Thymus (tissue), 11 donors: ENCODE data around the gene LAIR2. TPM values are rescaled to one million over a fixed set of nuclear protein-coding genes. Genes with fewer than 3 reads are reported as not detected.

Experiments
- DNase-seq, 9 donors: peaks; one replicate each; pipeline ENCODE4 v3.0.0-alpha.2; 2013; ENCODE audit warnings: low spot score in 9 of 9, low read depth in 6 of 9, missing footprints in 1 of 9
- H3K27ac ChIP-seq, 2 donors: one replicate each; pipeline ENCODE4 v1.5.1; 2013; ENCODE audit warnings: control low read depth in 1 of 2, low read depth in 1 of 2, low read length in 1 of 2, mild to moderate bottlenecking in 1 of 2, moderate library complexity in 1 of 2
- H3K27me3 ChIP-seq, 2 donors: one replicate each; pipeline ENCODE4 v1.5.1; 2013; ENCODE audit warnings: low read length in 1 of 2; ENCODE audit not compliant: control insufficient read depth in 2 of 2, insufficient read depth in 1 of 2
- H3K36me3 ChIP-seq, 2 donors: one replicate each; pipeline ENCODE4 v1.5.1; 2013; ENCODE audit warnings: low read length in 1 of 2, mild to moderate bottlenecking in 1 of 2, moderate library complexity in 1 of 2; ENCODE audit not compliant: control insufficient read depth in 2 of 2, insufficient read depth in 2 of 2
- H3K4me1 ChIP-seq, 2 donors: one replicate each; pipeline ENCODE4 v1.5.1; 2013; ENCODE audit warnings: low read length in 2 of 2; ENCODE audit not compliant: control insufficient read depth in 2 of 2, insufficient read depth in 2 of 2
- H3K4me3 ChIP-seq, 2 donors: one replicate each; pipeline ENCODE4 v1.5.1; 2013; ENCODE audit warnings: low read length in 2 of 2, control low read depth in 1 of 2, mild to moderate bottlenecking in 1 of 2
- H3K9me3 ChIP-seq, 2 donors: one replicate each; pipeline ENCODE4 v1.5.1; 2013; ENCODE audit warnings: low read length in 1 of 2, mild to moderate bottlenecking in 1 of 2; ENCODE audit not compliant: control insufficient read depth in 2 of 2, insufficient read depth in 1 of 2
- WGBS: extraction: QIAGEN DNeasy Blood & Tissue Kit; methylation state at CpG from one replicate; pipeline ENCODE4 v1.1.7; 2013; 5-methylcytosine and 5-hydroxymethylcytosine counted together
- polyA plus RNA-seq: library from polyadenylated mRNA; stranded (reverse); fragments of 200-250 nt; gene quantifications from one replicate; pipeline ENCODE4 v1.2.3, GENCODE V29; 2013
- total RNA-seq: library from RNA; stranded (reverse); fragments of 120-200 nt; gene quantifications from one replicate; pipeline ENCODE4 v1.2.4, GENCODE V29; 2013
- donor health status: healthy.

The LAIR2 gene
- total and polyA plus RNA-seq, 2 donors: 3.2 to 18.5 TPM

DNA sequence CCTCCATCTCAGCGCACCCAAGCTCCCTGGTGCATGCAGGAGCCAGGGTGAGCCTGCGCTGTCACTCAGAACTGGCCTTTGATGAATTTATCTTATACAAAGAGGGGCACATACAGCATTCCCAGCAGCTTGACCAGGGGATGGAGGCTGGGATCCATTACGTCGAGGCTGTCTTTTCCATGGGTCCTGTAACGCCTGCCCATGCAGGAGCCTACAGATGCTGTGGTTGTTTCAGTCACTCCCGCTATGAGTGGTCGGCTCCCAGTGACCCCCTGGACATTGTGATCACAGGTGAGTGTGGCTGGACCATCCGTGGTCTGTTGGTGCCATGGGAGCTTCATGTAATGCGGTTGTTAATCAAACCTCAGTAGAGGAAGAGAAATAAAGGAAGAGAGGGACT lies 33.0 kb downstream of the LAIR2 start:
- H3K36me3 ChIP-seq: no peaks in the 10 kb centered on the region
- DNase-seq: no peak
- H3K9me3 ChIP-seq: no peaks in the 10 kb centered on the region
- WGBS: 91% methylated on average over 9 of the region's 9 CpGs
- no peak overlapping the region for H3K27ac ChIP-seq
- H3K4me1 ChIP-seq: no peaks in the 10 kb centered on the region
- H3K27me3 ChIP-seq: no peaks in the 10 kb centered on the region
- H3K4me3 ChIP-seq: no peak overlapping the region

DNA sequence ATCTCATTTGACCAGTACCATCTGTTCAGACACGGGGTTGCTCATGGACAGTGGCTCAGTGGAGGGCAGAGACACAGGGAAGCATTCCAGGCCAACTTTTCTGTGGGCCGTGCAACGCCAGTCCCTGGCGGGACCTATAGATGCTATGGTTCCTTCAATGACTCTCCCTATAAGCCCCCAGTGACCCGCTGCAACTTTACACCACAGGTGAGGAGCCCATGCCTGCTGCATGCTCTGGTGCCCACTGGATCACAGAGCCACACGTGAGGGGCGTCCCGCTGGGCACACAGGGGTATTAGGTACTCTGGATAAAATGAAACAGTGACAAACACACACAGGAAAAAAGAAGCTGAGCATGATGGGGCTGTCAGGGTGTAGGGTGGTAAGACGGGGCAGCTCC lies 34.3 kb downstream of the LAIR2 start:
- no peaks in the 10 kb centered on the region for H3K9me3 ChIP-seq
- 92% methylated on average over 9 of the region's 9 CpGs for WGBS
- H3K4me1 ChIP-seq: no peaks in the 10 kb centered on the region
- no peaks in the 10 kb centered on the region for H3K36me3 ChIP-seq
- H3K27me3 ChIP-seq: no peaks in the 10 kb centered on the region
- no peak overlapping the region for H3K4me3 ChIP-seq
- DNase-seq: no peak
- H3K27ac ChIP-seq: no peak overlapping the region

DNA sequence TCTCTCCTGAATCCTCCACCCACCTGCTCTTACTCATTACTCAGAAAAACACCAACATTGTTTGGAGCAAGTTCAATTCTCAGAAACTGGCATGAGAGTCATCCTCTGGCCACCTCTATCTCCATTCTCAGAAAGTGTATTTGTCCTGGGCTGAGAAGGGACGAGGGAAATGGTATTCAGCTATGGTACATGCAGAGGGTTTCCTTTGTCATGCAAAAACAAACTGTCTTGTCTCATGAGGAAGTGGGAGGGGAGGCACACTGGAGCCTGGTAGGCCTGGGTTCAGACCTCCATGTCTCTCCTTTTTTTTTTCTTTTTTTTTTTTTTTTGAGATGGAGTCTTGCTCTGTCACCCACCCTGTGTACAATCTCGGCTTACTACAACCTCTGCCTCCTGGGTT lies 39.1 kb downstream of the LAIR2 start:
- 75% methylated on average over 2 of the region's 2 CpGs for WGBS
- Histone ChIP-seq H3K27ac (no peak overlapping the region), H3K27me3 (no peaks in the 10 kb centered on the region), H3K4me3 (no peak overlapping the region), H3K9me3 (no peaks in the 10 kb centered on the region), H3K36me3 (no peaks in the 10 kb centered on the region), H3K4me1 (no peaks in the 10 kb centered on the region)
- DNase-seq: no peak

DNA sequence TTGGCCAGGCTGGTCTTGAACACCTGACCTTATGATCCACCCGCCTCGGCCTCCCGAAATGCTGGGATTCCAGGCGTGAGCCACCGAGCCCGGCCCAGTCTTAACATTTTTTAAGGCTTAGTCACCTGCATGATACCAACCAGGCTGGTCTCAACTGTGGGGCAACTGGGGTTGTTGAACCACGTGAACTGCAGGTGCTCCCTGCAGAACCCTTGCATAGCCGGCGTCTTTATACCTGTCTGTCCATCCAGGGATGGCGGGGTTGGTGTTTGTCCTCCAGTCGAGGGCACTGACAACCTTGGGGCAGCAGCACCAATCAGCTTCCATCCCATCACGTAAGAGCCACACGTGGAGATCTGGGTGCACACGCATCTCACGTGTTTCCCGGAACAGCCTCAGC lies 46.2 kb downstream of the LAIR2 start:
- no peaks in the 10 kb centered on the region for H3K36me3 ChIP-seq
- no peak overlapping the region for H3K27ac ChIP-seq
- 91% methylated on average over 16 of the region's 16 CpGs for WGBS
- peaks cover 5 to 12% of the 10 kb centered on the region in 2 donors for H3K4me1 ChIP-seq
- H3K9me3 ChIP-seq: no peaks in the 10 kb centered on the region
- H3K27me3 ChIP-seq: peaks cover 0 to 5% of the 10 kb centered on the region in 2 donors
- no peak overlapping the region for H3K4me3 ChIP-seq
- no peak for DNase-seq

DNA sequence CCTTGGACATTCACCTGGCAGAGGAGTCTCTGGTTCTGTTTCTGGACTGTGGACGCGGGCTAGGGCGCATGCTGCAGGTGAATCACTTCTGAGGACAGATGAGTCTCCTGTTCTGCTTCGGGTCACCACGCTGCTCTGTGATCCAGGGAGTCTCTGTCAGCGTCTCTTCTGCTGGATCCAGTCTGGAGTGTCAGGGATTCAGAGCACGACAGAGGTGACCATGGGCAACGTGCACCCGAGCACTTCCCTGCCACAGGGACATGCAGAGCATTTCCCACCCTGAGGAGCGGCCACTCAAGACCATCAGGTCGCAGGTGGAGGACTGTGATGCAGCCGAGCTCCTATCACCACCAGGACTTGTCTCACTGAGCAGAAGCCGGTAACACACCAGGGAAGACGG lies 46.6 kb downstream of the LAIR2 start:
- Histone ChIP-seq H3K9me3 (no peaks in the 10 kb centered on the region), H3K27ac (no peak overlapping the region)
- 83% methylated on average over 14 of the region's 14 CpGs for WGBS

DNA sequence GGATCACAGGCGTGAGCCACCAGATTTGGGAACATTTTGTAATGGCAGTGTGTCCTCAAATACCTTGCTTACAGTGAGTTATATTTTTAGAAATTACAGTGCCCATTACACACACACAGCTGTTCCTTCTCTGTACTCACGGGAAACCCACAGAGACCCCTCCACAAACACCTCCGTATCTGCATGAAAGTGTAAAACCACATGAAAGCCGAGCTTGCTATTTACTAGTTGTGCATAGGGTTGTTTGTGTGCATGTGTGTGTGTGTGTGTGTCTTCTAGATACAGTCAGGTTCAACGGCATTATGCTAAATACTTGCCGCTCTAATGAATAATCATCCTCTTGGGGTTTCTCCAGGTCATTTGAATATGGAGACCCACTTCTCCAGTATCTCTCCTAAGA lies 48.7 kb downstream of the LAIR2 start:
- Histone ChIP-seq H3K27me3 (peaks cover 0 to 5% of the 10 kb centered on the region in 2 donors), H3K36me3 (no peaks in the 10 kb centered on the region), H3K9me3 (no peaks in the 10 kb centered on the region), H3K4me1 (peaks cover 5 to 12% of the 10 kb centered on the region in 2 donors), H3K27ac (no peak overlapping the region), H3K4me3 (no peak overlapping the region)
- WGBS: 7% methylated on average over 6 of the region's 6 CpGs
- DNase-seq: peak in 7 of 9 donors; percentile 9 to 66 (median 25)

More for the DNA sequence above, 46.6 kb downstream of the LAIR2 start:
- Histone ChIP-seq H3K36me3 (no peaks in the 10 kb centered on the region), H3K4me1 (peaks cover 5 to 12% of the 10 kb centered on the region in 2 donors), H3K4me3 (no peak overlapping the region), H3K27me3 (peaks cover 0 to 5% of the 10 kb centered on the region in 2 donors)
- no peak for DNase-seq

DNA sequence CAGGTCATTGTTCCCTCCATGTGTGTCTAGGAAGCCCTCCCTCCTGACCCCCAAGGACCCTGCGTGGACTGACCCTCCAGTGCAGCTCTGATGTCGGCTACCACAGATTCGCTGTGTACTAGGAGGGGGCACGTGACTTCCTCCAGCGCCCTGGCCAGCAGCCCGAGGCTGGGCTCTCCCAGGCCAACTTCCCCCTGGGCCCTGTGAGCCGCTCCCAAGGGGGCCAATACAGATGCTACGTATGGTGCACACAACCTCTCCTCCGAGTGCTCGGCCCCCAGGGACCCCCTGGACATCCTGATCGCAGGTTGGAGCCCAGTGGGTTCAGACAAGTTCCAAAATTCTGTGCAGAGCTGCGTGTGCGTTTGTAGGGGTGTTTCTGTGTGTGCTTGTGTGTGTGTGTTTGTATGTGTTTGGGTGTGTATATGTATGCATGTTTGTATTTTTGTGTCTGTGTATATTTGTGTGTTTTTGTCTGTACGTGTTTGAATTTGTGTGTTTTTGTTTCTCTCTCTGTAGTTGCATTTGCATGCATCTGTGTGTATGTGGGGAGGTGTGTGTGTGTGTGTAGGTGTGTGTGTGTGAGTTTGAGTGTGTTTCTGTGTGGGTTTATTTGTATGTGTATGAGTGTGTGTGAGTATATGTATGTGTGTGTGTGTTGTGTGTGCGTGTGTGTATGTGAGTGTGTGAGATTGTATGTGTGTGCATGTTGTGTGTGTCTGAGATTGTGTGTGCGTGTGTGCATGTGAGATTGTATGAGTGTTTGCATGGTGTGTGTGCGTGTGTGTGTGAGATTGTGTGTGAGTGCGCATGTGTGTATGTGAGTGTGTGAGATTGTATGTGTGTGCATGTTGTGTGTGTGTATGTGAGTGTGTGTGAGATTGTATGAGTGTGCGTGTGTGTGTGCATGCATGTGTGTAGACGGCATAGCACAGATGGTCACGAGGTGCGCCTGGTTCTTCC lies 49.6 kb downstream of the LAIR2 start:
- Histone ChIP-seq H3K9me3 (no peaks in the 10 kb centered on the region), H3K27ac (no peak overlapping the region), H3K4me3 (no peak overlapping the region), H3K27me3 (peaks cover 0 to 5% of the 10 kb centered on the region in 2 donors), H3K36me3 (no peaks in the 10 kb centered on the region), H3K4me1 (peaks cover 5 to 12% of the 10 kb centered on the region in 2 donors)
- 73% methylated on average over 22 of the region's 22 CpGs for WGBS
- DNase-seq: no peak

DNA sequence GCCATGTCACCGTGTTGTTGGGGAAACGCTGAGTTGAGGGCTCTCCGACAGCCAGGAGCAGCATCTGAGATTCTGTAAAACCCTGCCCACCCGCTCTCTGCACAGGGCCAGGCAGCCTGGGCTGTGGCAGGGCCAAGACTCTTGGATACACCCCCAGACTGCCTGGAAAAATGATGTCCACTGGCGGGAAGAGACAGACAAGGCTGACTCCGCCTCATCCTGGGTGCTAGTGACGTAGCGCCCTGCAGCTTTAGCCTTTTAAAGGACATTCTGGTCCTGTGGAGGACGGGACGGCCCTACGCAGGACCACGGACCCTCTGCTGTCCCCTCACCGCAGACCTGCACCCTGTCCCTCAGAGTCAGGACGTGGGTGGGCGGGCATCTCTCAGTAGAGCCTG lies 50.3 kb downstream of the LAIR2 start:
- Histone ChIP-seq H3K36me3 (no peaks in the 10 kb centered on the region), H3K9me3 (no peaks in the 10 kb centered on the region), H3K4me3 (no peak overlapping the region), H3K27me3 (peaks cover 0 to 5% of the 10 kb centered on the region in 2 donors), H3K27ac (no peak overlapping the region), H3K4me1 (peaks cover 5 to 12% of the 10 kb centered on the region in 2 donors)
- no peak for DNase-seq
- 94% methylated on average over 15 of the region's 15 CpGs for WGBS

DNA sequence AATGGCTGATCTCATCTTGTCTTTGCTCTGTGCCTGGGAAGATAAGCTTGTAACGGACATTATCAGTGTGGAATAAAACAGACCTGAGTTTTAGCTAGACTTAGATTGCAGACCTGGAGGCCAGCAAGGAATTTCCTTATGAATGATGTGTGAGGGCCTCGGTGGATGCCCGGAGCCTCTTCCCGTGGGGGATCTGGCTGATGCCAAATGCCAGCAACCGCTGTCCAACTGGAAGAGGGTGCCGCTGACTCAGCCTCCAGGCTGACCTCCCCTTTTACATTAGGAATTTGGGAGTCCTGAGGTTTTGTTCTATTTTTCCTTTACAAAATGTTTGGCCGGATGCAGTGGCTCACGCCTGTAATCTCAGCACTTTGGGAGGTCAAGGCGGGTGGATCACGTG lies 51.4 kb downstream of the LAIR2 start:
- 88% methylated on average over 10 of the region's 10 CpGs for WGBS
- Histone ChIP-seq H3K4me3 (no peak overlapping the region), H3K27me3 (peaks cover 0 to 5% of the 10 kb centered on the region in 2 donors), H3K36me3 (no peaks in the 10 kb centered on the region), H3K4me1 (peaks cover 5 to 12% of the 10 kb centered on the region in 2 donors), H3K9me3 (no peaks in the 10 kb centered on the region), H3K27ac (no peak overlapping the region)
- DNase-seq: no peak
